HPDE6-E6E7 (cell line): ENCODE data around the gene EPN2.

Source experiments
- DNase-seq: peaks from one replicate; pipeline ENCODE4 v3.0.0; 2011; ENCODE audit warnings: missing footprints; ENCODE audit errors: extremely low spot score

Gene EPN2

DNA sequence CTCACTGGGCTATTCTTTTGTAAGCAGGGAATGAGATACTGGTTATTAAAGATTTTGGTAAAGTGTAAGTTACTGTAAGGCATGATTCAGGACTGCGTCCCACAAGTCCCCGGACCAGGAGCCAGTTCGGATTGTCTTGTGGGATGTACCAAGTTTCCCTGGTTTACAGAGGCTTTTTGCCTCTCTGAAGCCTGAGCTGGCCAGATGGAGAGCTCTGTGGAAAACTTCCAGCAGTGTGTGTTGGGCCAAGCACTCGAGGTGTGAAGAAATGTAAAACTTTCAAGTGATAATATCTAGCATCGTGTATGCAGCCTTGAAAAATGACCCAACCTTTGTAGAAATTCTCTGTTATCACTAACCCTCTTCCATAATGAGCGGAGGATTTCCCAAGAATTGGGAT, 2.4 kb downstream of the EPN2 start:
- no peak for DNase-seq

DNA sequence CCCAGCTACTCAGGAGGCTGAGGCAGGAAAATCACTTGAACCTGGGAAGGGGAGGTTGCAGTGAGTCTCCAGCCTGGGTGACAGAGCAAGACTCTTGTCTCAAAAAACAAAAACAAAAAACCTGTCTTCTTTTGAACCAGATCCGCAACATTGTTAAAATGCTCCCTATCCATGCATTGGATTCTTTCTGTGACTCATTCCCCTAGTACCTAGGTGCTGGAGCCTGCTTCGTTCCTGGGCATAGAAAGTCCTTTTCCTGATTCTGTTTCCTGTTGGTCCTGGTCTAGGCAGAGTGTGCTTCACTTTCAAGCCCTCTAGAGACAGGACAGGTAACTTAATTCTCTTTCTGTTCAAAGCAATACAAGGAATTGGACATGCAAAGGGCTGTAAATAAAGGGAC, 5.2 kb downstream of the EPN2 start:
- DNase-seq: peak; percentile 49

DNA sequence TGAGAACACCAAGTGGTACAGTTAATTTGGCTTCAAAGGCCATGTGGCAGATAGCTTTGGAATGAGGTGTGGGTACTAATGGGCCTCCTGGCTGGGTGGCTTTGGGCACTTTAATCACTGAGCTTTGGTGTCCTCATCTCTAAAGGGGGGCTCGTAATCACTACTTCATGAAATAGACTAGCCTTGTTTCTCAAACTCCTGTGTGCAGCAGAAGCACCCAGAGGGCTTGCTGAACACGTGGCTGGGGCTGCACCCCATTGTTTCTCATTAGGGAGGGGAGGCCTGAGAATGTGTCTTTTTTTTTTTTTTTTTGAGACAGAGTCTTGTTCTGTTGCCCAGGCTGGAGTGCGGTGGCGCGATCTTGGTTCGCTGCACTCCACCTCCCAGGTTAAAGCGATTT, 5.8 kb downstream of the EPN2 start:
- DNase-seq: no peak

DNA sequence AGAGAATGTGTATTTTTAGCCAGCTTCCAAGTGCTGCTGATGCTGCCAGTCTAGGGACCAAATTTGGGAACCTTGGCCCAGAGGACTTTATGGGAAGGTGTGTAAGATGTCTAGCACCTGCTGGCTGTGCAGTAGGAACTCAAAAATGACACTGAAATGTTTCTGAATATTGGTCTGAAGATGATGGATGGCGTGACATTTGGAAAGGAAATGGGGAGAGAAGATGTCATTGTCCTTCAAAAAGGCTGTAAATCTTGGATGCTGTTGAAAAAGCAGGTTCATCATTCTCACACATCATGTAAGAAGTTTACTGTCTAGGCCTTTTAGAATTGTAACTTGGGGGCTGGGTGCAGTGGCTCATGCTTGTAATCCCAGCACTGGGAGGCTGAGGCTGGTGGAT, 6.7 kb downstream of the EPN2 start:
- DNase-seq: no peak

DNA sequence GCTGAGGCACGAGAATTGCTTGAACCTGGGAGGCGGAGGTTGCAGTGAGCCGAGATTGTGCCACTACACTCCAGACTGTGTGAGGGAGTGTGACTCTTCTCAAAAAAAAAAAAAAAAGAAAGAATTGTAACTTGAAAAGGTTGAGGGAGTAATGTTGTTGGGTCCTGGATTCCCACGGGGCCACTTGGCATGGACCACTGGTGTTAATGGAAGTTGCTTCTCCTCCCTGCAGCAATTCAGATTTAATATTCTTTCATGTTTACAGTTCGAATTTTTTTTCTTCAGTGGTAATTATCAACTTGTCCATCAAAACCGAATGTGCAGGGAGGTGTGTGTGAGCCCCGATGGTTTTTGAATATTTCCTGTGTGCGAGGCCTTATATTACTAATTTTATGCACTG, 7.2 kb downstream of the EPN2 start:
- DNase-seq: no peak

DNA sequence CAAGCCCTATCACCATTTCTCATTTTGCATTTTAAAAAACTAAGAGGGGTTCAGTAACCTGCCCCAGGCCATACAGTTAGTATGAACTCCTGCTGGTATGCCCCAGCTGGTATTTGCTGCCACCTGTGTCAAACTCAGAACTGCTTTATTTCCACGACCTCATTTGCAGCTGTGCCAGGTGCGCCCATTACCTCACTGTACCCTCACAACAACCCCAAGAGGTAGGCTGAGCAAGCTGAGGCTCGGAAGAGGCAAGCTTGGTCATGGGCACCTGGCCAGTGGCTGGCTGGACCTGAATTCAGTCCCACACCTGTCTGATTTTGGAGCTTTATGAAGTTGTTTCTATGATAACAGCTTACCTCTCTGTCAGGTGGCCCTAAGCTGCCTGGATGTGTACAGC, 7.6 kb downstream of the EPN2 start:
- no peak for DNase-seq

DNA sequence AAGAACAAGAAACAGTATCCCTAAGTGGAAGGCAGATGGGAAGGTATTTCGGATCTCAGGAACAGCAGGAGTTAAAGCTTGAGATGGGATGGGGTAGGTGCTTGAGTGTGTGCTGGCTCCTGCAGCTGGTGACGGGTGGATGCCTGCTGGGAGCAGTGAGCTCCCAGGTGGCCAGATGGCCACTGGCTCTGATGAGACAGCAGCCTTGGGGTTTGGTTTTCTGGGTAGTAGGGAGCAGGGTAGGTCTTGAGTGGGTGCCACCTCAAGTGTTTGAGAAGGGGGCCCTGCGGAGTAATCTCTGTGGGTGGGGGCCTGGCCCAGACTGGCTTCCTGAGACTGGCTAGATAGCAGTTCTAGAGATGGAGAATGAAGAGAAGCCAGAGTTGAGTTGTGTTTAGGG, 10.3 kb downstream of the EPN2 start:
- DNase-seq: no peak

DNA sequence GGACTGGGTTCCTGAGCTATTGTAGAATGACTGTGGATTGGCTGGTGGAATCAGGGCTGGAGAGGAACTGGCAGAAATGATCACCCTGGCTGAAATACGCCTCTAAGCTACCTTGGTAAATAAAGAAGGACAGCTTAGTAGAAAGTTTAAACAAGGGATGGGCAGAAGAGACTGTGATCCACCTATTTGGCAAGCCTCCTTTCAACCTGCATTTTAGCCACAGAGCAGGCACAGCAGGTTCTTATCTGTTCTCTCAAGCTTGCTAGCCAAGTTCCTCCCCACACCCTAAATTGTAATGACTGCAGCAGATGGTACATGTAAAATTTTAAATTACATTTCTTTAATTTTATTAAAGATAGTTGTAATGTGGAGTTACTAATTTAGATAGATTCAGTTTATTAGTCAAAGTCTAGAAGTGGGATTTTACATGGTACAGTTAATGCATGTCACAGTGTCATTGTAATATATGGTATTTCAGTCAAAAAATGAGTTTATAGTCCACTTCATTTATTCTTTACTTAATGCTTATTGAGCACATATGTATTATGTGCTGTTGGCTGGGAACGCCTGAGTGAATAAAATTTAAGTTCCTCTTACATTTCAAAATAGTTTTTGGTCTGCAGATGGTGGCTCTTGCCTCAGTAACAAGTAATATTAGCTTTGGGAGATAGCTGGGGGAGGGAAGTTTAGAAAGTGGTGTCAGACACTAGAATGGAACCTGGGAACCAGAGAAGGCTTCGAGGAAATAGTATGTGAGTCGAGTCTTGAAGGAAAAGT, 11.2 kb downstream of the EPN2 start:
- no peak for DNase-seq

DNA sequence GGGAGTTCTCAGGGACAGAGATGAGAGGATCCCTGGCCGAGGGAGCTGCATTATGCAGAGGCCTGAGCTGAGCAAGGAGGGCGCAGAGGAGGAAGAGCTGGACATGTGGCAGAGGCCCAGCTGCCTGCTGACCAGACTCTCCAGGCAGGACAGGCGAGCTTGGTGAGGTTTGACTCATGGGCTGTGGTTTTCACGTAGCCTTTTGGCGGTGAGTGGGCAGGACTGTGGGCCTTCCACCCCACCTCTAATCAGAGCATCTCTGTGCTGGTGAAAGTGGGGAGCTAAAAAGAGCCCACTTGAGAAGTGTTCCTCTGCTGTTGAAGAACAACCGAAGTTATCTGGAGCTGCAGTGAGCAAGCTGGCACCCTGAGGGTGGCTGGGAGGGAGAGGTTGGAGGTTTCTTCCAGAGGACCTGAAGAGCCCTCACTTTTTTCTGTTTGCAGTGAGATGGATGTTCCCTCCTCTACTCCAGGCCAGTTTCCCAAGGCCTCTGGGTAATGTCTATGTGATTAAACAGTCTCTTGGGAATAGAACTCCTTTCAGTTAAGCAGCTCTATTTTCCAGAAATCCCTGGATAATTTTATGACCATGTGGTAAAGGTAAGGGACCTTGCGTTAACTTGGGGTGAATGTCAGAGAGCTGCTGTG, 11.9 kb downstream of the EPN2 start:
- no peak for DNase-seq

DNA sequence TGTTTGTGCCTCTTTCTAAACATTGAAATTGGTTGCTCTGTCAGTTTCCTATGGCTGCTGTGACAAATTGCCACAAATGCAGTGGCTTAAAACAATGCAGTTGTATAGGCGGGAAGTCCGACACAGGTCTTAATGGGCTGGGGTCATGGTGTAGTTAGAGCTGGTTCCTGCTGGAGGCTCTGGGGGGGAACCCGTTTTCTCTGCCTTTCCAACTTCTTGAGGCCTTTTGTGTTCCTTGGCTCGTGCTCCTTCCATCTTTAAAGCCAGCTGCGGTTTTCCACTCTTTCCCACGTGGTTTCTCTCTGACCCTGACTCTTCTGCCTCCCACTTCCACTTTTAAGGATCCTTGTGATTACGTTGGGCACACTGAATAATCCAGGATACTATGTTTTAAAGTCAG, 12.5 kb downstream of the EPN2 start:
- DNase-seq: no peak

DNA sequence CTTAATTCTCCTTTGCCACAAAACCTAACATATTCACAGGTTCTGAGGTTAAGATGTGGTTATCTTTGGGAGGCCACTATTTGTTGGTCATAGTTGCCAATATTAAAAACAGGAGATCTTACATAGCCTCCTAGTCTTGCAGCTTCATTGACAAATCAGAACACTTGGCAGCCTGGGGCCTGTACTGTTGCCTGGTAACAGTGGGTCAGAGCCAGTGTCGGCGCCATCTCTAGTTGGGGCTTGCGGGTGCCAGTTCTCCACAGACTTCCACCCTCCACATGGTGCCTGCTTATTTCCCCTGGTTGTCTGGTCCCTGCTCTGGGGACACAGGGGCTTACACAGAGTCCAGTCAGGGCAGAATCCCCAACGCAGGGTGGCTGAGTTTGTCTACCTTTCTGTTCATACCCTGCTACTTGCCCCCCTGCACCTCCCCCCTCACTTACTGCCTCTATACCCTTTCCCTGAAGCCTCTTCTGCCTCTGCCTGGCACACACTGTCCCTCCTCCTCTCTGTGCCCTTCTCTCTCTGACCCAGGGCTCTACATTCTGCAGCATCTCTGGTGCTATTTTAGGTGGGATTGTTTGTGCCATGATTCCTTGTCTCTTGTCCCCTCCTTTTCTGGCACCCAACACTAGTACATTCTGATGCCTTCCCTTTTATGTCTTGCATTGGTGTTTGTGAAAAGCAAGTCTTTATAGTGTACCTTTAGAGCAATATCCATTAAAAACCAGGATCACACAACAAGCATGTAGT, 13.4 kb downstream of the EPN2 start:
- no peak for DNase-seq

DNA sequence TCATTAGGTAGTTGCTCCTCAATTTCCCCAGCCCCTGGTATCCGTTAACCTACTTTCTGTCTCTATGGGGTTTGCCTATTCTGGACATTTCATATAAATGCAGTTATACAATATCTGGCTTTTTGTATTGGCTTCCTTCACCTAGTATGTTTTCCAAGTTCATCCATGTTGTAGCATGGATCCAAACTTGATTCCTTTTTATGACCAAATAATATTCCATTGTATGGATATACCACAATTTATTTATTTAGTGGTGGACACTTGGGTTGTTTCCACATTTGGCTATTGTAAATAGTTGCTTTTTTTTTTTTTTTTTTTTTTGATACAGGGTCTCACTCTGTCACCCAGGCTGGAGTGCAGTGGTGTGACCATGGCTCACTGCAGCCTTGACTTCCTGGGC, 15.9 kb downstream of the EPN2 start:
- DNase-seq: no peak

DNA sequence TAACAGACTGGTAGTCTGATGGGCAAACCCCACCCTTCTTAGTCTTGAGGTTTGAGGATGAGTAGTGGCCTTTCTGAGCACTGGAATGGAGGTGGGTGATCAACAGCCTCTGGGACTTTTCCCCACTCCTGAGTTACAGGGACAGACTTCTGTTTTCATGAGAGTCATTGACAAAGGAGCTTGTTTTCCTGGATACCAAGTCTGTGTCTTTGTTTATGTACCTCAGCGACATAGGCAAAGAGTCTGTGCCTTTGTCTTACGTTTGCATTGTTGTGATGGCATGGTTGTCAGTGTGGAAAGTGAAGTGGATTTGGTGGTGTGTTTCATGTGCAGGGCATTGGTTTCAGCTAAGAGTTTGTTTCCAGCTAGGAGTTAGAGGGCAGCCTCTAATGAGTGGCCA, 17.5 kb downstream of the EPN2 start:
- no peak for DNase-seq

DNA sequence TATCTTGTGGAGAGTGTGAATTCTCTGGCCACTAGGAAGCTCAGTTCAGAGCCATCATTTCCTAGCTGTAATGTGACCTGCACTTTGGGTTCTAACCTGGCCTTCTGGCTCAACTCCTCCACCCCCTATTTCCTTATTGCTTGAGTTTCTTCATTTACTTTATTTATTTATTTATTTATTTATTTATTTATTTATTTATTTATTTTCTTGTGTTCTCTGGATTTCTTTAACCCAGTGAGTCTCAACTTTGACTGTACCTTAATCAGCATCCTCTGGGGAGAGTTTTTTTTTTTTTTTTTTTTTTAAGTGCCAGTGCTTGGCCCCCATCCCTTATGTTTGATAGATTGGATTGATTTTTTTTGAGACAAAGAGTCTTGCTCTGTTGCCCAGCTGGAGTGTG, 18.1 kb downstream of the EPN2 start:
- no peak for DNase-seq

DNA sequence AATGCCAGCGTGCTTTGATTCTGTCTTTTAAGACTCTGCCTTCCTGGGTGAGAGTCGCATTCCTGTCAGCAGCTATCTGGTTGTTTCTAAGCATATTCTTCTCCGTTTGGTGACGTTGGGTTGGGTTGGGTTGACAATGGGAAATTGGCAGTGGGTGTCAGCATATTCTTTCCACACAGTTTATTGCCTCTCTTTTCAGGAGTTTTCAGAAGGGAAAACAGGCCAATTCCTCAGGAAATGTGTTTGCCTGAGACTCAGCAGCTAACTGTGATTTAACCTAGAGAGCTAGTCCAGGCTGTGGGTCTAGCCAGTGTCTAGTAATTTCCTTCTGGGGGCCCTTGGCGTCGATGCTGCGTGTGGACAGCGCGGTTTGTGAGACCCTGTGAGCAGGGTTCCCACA, 21.2 kb downstream of the EPN2 start:
- no peak for DNase-seq

DNA sequence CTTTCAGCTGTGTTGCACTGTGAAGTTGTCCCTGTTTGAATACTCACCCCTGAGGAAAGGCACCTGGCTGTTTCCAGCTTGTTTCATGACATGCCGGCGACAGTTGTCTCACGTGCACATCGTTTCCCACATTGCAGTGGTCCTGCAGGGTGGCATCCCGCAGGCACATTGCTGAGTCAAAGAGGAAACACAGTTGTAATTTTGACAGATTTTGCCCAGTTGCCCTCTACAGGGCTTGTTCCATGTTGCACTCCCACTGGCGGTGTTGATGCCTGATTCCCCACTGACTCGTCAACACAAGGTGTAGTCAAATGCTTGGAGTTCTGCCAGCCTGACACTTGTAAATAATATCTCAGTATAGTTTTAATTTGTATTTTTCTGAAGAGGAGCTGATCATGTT, 23.8 kb downstream of the EPN2 start:
- DNase-seq: no peak

DNA sequence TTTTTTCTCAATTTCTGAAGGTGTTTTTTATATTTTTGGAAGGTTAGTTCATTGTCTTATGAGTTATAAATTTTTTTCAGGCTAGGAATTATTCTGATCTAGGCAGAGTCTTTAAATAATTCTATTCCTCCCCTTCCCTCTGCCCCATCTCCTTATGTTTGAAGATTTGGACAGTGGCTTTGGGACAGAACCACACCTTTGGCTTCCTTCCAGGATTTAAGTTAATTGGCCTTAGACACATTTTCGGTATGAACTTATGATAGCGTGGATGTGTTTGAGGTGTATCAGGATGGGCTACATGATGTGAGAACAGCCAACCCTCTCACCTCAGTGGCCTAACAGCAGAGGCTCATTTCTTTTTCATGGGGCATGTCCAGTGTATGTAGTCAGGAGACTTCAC, 24.3 kb downstream of the EPN2 start:
- no peak for DNase-seq

DNA sequence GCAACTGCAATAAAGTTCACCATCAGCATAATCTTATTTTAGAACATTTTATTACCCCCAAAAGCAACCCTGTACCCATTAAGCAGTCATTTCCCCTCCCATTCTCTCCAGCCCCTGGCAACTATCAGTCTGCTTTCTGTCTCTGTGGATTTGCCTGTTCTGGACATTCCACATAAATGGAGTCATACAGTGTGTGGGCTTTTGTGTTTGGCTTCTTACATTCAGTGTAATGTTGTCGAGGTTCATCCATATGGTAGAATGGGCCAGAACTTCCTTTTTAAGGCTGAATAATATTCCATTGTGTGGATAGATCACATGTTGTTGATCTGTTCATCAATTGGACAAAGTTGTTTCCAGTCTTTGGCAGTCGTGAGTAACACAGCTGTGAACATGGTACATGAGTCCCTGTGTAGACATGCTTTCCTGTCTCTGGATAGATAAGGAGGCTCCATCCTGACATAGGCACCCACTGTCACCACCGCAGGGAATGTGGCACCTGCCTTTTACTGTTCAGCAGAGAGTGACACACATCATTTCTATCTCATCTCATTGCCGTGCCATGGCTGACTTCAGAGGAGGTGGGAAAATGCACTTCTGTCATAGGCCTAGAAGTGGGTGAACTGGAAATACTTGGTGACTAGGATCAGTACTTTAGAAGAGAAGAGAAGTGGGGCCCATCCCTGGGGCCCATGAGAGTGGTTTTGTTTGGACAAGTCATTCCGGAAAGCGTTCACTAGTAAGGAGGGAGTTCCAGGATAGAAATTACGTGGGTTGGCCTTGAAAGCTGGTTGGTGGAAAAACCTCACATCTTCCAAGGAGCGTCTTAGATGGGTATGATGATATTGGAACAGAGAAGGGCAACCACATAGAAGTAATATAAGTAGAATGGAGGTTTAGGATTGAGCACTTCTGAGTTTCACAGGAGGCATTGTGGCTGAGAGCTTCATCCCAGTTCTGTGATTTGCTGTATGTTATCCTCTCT, 25.8 kb downstream of the EPN2 start:
- peak; percentile 38 for DNase-seq

DNA sequence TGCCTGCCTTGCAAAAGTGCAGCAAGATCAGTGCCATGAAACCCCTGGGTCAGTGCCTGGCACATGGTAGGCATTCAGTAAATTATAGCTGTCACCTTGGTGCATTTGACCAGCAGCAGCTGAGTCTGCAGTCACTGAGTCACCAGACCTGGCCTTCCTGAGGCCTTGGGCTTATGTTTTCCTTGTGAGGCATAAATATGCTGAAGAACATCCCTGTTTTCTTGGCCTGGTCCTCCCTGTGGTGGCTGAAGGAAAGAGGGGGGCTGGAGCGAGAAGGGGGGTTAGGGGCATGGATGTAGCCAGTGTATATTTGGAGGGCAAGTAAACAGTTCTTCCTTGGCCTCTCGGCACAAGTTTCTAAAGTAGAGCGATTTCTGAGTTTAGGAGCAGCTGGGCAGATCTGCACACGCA, 26.5 kb downstream of the EPN2 start:
- DNase-seq: no peak

DNA sequence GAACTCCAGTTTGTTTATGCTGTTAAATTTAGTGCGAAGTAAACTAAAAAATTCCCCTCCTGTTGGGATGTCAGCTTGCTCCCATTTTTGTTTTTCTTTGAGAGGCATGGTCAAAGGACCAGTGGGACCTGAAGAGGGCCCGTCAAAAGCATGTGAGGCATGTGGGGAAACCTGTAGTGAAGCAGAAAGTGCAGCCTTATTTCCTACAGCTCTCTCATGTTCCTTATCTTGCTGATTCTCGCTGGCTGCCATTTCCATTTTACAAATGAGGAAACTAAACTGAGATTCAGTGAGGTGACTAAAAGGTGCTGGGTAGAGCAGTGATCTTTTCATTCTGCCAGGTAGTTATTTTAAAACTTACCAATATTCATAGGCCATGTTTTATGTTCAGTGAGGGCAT, 27.1 kb downstream of the EPN2 start:
- DNase-seq: no peak

DNA sequence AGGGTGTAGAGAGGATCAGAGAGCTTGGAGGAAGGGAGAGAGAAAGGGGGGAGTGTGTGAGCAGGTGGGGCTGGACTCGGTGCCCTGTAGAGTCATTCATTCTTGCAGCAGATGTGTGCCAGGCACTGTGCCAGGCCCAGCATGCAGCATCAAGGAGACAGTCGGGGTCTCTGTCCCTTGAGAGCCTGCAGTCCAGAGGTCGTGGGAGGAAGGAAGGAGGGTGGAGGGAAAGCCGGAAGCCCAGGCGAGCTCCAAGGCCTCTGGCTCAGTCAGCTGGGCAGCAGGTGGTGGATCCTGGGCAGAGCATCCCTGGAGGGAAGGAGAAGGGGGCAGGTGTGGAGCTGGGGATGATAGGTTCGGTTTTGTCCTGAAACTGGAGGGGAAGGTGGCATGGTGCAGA, 27.5 kb downstream of the EPN2 start:
- no peak for DNase-seq

DNA sequence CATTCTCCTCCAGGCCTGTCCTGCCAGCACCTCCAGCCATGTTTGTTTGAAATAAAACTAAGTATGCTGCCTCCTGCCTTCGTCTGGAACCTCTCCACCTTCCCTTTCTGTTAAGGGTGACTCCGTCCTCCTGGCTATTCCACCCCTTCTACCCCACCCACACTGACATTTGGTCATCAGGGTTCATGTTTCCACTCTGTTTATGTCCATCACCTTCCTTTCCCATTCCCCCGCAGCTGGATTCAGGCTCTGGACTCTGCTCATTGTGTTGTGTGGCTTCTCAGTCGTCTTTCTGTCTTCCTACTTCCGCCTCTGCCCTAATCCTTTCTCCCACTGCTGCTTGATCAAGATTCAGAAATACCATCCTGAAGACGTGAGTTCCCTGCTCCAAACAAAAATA, 28.6 kb downstream of the EPN2 start:
- no peak for DNase-seq
